Tibial artery (tissue), 4 donors: ENCODE measurements around the gene ARHGEF28.

ENCODE experiments used
- DNase-seq, 2 donors: peaks; one replicate each; pipeline ENCODE4 v3.0.0-alpha.2; 2019
- H3K27ac ChIP-seq, 2 donors: fragments of 200-600 bp; sonication (generic) in 1 of 2; 1 replicate in 1 of 2; 2 replicates in 1 of 2; pipeline ENCODE4 v1.5.1; 2018 to 2019; ENCODE audit warnings: mild to moderate bottlenecking in 1 of 2
- H3K27me3 ChIP-seq, 2 donors: fragments of 200-600 bp; sonication (generic) in 1 of 2; one replicate each; pipeline versions ENCODE4 v1.5.1 to v1.6.0; 2016 to 2019
- H3K36me3 ChIP-seq, 3 donors: fragments of 200-600 bp; sonication (generic) in 2 of 3; one replicate each; pipeline ENCODE4 v1.5.1; 2016 to 2019; ENCODE audit warnings: mild to moderate bottlenecking in 2 of 3
- H3K4me1 ChIP-seq, 4 donors: fragments of 200-600 bp; sonication (generic) in 2 of 4; 1 replicate in 3 of 4; 2 replicates in 1 of 4; pipeline ENCODE4 v1.5.1; 2016 to 2019
- H3K4me3 ChIP-seq, 2 donors: fragments of 200-600 bp; sonication (generic) in 1 of 2; 1 replicate in 1 of 2; 2 replicates in 1 of 2; pipeline ENCODE4 v1.5.1; 2018 to 2019; ENCODE audit warnings: mild to moderate bottlenecking in 2 of 2
- H3K9me3 ChIP-seq, 3 donors: fragments of 200-600 bp; sonication (generic) in 1 of 3; one replicate each; pipeline ENCODE4 v1.5.1; 2016 to 2019
- intact Hi-C: fragments of 100-400 bp; cut with DNase I; formaldehyde crosslinking; loops from one replicate; pipeline ENCODE4 v1.15.0; 2023; ENCODE audit warnings: low total_unique reads
- TF ChIP-seq, protein P1 (sequence below), 2 experiments: fragments of 200-600 bp in 1 of 2; fragments of 450-650 bp in 1 of 2; IDR thresholded peaks; one replicate each; pipeline ENCODE4 v1.5.1; 2017 to 2019; ENCODE audit warnings: antibody characterized with exemption in 2 of 2, mild to moderate bottlenecking in 1 of 2, moderate library complexity in 1 of 2

Gene ARHGEF28

DNA sequence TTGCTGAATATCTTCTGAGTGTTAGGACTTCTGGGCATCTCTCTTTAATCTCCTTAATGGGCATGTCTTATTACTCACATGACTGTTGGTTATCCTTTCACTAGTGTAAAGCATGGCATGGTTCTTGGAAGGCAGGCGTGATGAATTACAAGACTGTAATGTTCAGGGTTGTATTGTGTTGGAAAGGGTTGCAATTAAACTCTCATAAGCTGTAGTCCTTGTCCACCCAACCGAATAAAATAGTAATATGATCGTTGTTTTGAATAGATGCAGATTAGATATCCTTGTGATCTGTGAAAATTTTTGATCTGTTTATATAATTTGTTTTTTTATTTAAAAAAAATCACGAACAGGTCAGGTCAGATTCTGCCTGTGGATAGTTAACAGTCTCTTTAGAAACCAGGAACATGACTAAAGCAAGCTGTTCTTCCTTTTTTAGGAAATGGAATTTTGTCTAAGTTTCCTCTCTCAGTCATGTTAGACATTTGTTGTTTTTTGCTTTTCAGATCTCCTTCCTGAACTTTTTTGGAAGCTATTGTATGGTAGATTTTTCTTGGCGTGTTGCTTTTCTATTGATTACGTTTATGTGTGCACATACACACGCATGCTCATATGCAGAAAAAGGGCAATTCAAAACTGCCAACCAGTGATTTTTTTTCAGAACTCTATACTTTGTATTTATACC lies 121.8 kb downstream of the ARHGEF28 start:
- H3K9me3 ChIP-seq: no peaks in the 10 kb centered on the region
- peaks cover 0 to 48% (median 7%) of the 10 kb centered on the region in 4 donors for H3K4me1 ChIP-seq
- H3K36me3 ChIP-seq: no peaks in the 10 kb centered on the region
- H3K27ac ChIP-seq: peak overlapping the region; percentile 36 to 64
- no peak for DNase-seq
- intact Hi-C loops: no loop called here
- no peak overlapping the region for H3K4me3 ChIP-seq
- H3K27me3 ChIP-seq: no peaks in the 10 kb centered on the region
- TF ChIP-seq, protein P1, sequence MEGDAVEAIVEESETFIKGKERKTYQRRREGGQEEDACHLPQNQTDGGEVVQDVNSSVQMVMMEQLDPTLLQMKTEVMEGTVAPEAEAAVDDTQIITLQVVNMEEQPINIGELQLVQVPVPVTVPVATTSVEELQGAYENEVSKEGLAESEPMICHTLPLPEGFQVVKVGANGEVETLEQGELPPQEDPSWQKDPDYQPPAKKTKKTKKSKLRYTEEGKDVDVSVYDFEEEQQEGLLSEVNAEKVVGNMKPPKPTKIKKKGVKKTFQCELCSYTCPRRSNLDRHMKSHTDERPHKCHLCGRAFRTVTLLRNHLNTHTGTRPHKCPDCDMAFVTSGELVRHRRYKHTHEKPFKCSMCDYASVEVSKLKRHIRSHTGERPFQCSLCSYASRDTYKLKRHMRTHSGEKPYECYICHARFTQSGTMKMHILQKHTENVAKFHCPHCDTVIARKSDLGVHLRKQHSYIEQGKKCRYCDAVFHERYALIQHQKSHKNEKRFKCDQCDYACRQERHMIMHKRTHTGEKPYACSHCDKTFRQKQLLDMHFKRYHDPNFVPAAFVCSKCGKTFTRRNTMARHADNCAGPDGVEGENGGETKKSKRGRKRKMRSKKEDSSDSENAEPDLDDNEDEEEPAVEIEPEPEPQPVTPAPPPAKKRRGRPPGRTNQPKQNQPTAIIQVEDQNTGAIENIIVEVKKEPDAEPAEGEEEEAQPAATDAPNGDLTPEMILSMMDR (IDR thresholded peaks at IDR 0.05): no peak

DNA sequence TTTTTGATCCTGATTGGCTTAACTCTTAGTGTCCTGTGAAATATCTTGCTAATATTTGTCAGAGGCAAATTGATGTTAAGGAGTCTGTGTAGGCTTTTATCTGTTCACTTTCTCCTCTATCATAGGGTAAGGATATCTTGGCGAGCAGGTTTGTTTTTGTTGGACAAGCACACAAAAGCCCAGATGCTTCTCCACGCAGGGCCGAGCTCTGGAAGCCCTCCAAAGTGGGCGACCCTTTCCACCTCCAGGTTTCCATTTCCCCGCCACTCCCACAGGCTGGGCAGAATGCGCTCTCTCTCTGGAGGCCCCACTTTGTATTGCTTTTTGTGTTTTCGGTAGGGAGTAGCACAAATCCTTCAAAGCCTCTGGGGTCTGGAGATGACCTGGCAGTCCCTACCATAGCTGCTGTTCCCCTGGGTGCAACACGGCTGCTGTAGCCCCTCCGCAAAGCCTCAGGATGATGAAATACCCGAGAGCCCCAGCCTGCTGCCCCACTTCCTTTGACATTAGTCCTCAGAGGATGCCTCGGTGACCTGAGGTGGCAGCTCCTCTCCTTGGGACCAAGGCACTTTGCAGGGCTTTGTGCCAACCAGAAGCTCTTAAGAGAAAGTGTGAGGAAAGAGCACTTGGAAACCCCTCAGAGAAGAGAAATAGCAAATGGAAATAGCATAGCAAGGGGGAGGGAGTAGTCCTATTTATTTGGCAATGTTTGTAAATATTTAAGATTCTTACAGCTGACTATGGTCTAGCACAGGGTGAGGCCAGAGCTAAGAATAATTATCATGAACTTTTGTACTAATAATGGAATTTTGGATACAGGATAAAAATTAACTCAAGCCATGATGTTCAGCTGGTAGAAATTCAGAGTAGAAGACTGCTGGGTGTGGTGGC lies 122.8 kb downstream of the ARHGEF28 start:
- Histone ChIP-seq H3K36me3 (peaks cover 0 to 6% (median 0%) of the 10 kb centered on the region in 3 donors), H3K27me3 (no peaks in the 10 kb centered on the region), H3K4me3 (no peak overlapping the region), H3K9me3 (no peaks in the 10 kb centered on the region), H3K27ac (peak overlapping the region; percentile 36 to 64), H3K4me1 (peaks cover 0 to 48% (median 7%) of the 10 kb centered on the region in 4 donors)
- no peak for DNase-seq
- intact Hi-C loops: no loop called here
- TF ChIP-seq, protein P1 (IDR thresholded peaks at IDR 0.05): no peak

- Histone ChIP-seq H3K4me1 (peaks cover 0 to 48% (median 7%) of the 10 kb centered on the region in 4 donors), H3K4me3 (no peak overlapping the region), H3K27ac (peak overlapping the region; percentile 36 to 64), H3K36me3 (peaks cover 0 to 6% (median 0%) of the 10 kb centered on the region in 3 donors), H3K27me3 (no peaks in the 10 kb centered on the region), H3K9me3 (no peaks in the 10 kb centered on the region)
- intact Hi-C loops: no loop called here
- DNase-seq: no peak
- TF ChIP-seq, protein P1 (IDR thresholded peaks at IDR 0.05): no peak
Measured at GRCh38 chr5:73749485-73750270, 123.7 kb downstream of the ARHGEF28 start.

DNA sequence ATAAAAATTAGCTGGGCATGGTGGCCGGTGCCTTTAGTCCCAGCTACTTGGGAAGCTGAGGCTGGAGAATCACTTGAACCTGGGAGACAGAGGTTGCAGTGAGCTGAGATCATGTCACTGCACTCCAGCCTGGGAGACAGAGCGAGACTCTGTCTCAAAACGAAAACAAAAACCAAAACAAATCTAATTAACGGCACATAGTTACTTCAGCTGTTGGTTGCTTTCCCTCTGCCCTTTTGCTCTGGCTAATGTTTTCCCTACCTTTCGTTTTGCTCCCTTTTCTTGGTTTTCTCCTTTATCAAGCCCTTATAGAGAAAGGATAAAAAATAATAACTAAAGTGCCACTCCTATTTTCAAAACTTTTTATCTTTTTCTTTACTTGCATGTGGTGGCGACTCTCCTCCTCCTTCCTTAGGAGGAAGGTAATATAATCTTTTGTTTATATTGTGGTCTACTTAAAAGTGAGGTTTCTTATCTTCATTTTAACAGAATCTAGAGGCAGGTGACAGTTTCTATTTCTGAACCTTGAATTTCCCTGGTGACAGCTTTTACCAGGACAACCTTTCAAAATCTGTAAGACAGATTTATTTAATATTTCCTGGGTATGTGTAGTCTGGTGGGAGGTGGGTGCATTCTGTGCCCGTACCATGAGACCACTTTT lies 125.4 kb downstream of the ARHGEF28 start:
- intact Hi-C loops: no loop called here
- no peak overlapping the region for H3K27ac ChIP-seq

More for the DNA sequence above, 125.4 kb downstream of the ARHGEF28 start:
- TF ChIP-seq, protein P1 (IDR thresholded peaks at IDR 0.05): no peak
- Histone ChIP-seq H3K36me3 (peaks cover 0 to 6% (median 0%) of the 10 kb centered on the region in 3 donors), H3K4me1 (peaks cover 0 to 35% (median 5%) of the 10 kb centered on the region in 4 donors), H3K4me3 (no peak overlapping the region), H3K27me3 (no peaks in the 10 kb centered on the region), H3K9me3 (no peaks in the 10 kb centered on the region)
- DNase-seq: no peak
